HUDEP-2 (cell line): ENCODE results near the gene IMMP2L.
A peak's percentile ranks its signal among the peaks of the same experiment; 100 is the strongest.
"Not testable (repeated sequence)": the region's sequence is repeated elsewhere in the genome, so short reads cannot be mapped to it uniquely, and the experiment has no call there.

Experiments
- DNase-seq, 76 experiments: peaks; one replicate each; lab custom pipeline; 2025; ENCODE audit not compliant: unreplicated experiment in 76 of 76; lab: John Stamatoyannopoulos, UW

IMMP2L gene

DNA sequence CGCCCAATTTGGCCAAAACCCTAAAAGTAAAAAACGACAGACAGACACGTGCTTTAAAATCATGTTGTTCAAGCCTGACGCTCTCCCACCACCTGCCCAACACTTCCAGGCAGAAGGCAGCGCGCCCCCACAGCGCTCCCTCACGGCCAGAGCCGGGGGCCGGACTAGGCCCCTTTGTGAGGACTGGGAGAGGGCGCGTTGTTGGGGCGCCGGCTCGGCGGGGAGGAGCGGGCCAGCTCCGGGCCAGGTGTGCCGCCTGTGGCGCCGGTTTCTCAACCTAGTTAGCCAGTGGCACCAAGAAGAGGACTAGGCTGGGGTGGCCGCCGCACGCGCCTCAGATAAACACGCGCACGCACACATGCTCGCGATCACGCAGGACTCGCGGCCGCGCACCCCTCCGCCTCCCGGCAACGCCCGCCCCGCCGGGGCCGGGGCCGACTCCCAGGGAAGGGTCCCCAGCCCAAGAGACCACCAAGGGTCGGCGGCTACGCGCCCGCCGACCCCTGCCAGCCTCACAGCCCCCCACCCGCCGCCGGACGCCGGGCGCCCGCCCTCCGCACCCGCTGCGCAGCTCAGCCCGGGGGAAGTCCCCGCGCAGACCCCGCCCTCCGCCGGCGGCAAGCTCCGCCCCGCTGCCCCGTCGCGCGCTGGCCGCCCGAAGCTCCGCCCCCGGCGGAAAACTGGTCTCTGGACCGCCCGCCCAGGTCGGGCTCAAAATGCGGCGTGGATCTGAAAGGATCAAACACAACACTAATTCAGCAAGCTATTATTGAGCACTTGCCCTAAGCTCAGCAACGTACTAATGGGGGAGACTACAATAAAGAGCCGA is at the start of gene IMMP2L:
IMMP2L (minus strand) TSS at position 589 of the 829 bp plus-strand sequence.
- DNase-seq: peak in 73 of 76 experiments; percentile 9 to 92 (median 80)

DNA sequence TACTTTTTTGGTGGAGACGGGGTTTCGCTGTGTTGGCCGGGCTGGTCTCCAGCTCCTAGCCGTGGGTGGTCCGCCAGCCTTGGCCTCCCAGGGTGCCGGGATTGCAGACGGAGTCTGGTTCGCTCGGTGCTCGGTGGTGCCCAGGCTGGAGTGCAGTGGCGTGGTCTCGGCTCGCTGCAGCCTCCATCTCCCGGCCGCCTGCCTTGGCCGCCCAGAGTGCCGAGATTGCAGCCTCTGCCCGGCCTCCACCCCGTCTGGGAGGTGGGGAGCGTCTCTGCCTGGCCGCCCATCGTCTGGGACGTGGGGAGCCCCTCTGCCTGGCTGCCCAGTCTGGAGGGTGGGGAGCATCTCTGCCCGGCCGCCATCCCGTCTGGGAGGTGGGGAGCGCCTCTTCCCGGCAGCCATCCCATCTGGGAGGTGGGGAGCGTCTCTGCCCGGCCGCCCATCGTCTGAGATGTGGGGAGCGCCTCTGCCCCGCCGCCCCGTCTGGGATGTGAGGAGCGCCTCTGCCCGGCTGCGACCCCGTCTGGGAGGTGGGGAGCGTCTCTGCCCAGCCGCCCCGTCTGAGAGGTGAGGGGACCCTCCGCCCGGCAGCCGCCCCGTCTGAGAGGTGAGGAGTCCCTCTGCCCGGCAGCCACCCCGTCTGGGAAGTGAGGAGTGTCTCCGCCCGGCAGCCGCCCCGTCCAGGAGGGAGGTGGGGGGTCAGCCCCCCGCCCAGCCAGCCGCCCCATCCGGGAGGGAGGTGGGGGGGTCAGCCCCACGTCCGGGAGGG is 47.4 kb upstream of the IMMP2L start:
- DNase-seq: not testable (repeated sequence)

DNA sequence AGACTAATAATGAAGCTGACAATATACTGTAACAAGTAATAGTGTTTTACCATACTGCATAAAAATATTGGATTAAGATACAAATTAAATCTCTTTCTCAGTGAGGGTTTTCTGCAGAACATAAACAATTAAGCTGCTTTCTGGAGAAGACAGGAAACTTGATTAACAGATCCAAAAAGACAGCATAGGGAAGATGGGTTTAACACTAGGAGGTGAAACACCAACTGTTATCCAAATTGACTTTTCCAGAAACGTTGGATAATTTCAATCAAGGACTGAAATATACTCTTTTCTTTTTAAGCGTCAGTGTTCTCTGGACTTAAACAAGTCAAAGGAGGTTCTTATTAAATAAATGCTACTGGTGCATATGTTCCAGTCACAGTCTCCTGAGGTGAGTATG is 45.3 kb upstream of the IMMP2L start:
- no peak for DNase-seq

DNA sequence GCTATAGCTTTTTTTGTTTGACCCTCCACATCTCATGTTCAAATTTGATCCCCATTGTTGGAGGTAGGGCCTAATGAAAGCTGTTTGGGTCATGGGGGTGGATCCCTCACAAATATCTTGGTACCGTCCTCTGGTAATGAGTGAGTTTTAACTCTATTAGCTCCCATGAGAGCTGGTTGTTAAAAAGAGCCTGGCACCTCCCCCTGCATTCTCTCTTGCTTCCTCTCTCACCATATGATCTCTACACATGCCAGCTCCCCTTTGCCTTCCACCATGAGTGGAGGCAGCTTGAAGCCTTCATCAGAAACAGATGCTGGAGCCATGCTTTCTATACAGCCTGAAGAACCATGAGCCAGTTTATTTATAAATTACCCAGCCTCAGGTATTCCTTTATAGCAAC is 43.0 kb upstream of the IMMP2L start:
- no peak for DNase-seq

DNA sequence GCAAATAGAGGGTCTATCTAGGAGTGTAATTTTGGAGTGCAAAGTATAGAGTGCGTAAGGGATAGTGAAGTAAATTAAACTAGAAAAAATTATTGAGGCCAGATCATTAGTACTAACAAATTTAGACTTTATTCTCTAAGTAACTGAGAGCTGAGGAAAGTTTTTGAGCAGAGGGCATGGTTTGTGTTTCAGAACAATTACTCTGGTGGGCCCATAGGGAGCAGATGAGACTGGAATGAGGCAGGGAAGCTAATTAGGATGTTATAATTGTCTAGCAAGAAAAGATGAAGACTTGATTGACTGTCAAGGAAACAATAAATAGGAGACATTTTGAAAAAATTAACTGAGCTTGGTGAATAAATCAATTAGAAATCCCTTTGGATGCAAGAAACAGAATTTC is 37.8 kb upstream of the IMMP2L start:
- no peak for DNase-seq

DNA sequence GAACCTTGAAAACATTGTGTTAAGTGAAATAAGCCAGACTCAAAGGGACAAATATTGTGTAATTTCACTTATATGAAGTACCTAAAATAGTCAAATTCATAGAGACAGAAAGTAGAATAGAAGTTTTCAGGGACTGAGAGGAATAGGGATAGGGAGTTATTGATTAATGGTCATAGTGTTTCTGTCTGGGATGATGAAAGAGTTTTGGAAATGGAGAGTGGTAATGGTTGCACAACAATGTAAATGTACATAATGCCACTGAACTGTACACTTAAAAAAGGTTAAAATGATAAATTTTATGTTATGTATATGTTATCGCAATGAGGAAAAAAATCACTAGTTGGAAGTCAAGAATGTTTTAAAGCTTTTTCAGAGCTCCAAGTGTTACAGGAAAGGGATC is 33.5 kb upstream of the IMMP2L start:
- no peak for DNase-seq

DNA sequence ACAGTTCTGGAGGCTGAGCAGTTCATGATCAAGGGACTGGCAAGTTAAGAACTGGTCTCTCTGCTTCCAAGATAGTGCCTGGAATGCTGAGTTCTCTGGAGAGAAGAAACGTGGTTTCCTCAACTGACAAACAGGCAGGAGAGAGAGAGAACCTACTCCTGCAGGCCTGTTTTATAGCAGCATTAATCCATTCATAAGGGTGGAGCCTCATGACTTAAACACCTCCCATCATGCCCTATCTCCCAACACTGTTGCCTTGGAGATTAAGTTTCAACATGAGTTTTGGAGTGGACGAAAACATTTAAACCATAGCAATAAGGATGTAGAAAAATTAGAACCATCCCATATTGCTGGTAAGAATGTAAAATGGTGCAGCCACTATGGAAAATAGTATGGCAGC is 32.3 kb upstream of the IMMP2L start:
- no peak for DNase-seq

DNA sequence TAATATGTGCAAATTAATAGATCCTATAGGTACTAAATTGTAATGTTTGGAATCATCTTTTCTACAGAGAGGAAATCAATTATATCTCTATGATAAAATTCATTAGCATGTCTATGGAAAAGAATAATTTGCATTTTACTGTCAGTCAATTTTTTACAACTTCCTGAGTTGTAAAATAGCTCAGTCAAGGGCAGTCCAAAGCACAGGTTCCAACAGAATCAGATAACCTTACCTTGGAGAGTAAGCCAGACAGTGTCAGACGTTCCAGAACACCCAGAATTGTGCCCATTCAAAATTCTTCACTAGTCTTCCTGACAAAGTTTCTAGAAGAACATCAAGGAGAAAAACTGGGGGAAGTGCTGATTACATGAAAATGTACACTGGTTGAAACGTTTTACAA is 31.1 kb upstream of the IMMP2L start:
- DNase-seq: no peak

DNA sequence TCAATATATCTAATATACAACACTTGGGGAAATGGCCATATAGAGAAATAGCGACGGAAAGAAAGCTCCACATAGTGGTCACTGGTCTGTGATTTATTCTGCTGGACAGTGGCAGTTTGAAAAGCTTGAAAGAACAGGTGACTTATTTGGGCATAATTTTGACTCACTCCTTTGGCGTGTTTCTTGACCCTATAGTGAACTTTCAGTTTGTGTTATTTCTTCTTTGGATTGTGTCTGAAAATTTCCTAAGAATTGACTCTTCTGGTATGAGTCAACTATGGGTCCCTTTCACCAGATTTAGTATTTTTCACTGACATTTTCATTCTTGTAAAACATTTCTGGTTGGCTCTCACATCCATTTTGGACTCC is 25.8 kb upstream of the IMMP2L start:
- DNase-seq: no peak

DNA sequence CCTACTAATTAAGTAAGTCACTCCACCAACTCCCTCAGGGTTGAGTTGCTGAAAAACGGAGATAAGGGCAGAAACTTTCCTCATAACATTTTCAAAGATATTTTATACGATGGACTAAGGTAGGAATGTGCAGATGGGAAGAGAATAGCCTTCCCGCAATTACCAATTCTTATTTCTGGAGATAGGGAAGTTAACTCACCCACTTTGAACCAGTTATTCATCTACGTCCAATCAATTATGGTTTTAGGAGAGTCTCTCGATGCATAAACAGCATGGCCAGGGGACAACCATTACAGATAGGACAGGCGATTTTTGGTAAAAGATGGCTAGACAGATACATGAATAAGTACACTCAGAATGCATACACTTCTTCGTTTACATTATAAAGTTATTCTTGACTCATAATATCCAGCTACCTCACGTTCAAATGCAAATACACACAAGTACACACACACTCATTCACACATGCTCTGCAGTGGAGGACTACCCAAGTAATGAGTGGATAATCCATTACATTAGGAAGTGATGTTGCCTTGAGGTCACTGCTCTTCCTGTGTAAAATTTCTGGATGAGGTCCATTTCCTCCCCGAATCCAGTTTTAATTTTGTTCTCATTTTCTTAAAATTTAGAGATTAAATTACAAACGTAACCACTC is 25.2 kb upstream of the IMMP2L start:
- no peak for DNase-seq

DNA sequence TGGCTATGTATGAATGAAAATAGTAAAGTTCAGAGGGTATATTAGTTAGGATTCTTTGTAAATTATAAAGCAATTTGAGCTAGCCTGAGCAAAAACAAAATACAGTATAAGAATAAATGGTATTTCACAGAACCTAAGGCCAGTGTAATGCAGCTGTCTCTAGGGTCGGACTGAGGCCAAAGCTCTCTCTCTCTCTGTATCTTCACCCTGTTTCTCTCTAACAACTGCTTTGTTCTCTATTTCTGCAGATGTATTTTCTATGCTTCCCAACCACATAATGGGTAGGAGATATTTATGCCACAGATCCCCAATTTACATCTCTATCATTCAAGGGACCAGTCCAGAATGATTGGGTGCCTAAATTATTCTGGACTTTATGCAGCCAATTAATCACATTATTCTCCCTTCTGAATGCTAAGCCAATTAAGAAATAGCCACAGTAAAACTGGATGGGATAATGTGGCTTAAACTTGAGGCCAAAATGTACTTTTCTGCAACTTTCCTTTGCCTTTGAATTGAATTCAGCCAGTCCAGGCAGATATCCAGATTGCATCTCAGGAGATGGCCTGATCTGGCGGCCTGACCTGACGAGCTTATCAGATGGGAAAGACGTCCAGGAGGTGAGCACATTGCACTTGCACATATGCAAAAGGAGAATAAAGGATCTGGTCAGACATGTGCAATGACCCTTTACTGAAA is 24.6 kb upstream of the IMMP2L start:
- no peak for DNase-seq

DNA sequence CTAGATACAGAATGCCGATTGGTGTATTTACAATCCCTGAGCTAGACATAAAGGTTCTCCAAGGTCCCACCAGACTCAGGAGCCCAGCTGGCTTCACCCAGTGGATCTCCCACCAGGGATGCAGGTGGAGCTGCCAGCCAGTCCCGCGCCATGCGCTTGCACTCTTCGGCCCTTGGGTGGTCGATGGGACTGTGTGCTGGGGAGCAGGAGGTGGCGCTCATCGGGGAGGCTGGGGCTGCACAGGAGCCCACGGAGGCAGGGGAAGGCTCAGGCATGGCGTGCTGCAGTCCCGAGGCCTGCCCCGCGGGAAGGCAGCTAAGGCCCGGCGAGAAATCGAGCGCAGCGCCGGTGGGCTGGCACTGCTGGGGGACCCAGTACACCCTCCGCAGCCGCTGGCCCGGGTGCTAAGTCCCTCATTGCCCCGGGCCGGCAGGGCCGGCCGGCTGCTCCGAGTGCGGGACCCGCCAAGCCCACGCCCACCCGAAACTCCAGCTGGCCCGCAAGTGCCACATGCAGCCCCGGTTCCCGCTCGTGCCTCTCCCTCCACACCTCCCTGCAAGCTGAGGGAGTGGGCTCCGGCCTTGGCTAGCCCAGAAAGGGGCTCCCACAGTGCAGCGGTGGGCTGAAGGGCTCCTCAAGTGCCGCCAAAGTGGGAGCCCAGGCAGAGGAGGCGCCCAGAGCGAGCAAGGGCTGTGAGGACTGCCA is 19.6 kb upstream of the IMMP2L start:
- not testable (repeated sequence) for DNase-seq

DNA sequence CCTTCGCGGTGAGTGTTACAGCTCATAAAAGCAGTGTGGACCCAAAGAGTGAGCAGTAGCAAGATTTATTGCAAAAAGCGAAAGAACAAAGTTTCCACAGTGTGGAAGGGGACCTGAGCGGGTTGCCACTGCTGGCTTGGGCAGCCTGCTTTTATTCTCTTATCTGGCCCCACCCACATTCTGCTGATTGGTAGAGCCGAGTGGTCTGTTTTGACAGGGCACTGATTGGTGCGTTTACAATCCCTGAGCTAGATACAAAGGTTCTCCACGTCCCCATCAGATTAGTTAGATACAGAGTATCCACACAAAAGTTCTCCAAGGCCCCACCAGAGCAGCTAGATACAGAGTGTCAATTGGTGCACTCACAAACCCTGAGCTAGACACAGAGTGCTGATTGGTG is 18.9 kb upstream of the IMMP2L start:
- DNase-seq: not testable (repeated sequence)

DNA sequence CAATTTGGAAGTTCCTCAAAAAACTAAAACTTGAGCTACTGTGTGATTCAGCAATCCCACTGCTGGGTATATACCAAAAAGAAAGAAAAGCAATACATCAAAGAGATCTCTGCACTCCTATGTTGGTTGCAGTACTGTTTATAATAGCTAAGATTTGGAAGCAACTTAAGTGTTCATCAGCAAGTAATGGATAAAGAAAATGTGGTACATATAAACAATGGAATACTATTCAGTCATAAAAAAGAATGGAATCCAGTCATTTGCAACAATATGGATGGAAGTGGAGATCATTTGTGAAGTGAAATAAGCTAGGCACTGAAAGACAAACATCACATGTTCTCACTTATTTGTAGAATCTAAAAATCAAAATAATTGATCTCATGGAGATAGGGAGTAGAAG is 16.5 kb upstream of the IMMP2L start:
- DNase-seq: no peak

DNA sequence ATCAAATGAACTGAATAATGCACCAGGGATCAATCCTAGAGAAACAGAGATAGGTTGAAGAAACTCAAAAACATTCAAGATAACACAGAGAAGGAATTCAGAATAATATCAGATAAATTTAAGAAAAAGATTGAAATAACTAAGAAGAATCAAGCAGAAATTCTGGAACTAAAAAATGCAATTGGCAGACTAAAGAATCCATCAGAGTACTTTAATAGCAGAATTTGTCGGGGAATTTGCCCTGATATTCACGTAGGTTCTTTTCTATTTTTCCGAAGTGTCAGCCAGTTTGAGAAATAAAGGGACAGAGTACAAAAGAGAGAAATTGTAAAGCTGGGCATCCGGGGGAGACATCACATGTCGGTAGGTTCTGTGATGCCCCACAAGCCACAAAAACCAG is 9.4 kb upstream of the IMMP2L start:
- DNase-seq: no peak

DNA sequence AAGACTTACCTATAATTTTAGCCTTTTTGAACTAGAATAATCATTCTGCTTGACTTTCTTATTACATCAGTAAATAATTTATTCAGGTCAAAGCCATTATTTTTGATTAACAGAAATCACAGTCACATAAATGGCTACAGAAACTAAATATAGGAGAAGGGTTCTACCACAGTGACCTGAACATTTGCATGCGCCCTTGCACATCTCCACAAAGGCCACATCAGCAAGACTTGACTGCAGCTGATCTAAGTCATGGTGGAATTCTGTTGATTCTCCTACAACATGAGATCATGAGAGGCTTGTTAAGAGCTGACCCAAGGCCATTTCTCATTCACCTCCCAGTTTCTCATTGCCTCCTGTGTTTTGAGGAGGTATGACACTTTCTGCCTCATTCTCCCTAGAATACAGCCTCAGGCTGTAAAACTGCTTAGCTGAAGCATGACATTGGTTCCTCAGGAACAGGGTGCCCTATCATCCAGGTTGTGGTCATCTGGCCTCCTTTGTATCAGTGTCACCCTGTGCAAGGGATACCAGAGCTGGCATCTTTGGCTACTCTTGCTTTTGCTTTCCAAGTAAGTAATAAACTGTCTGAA is 6.7 kb upstream of the IMMP2L start:
- DNase-seq: no peak

DNA sequence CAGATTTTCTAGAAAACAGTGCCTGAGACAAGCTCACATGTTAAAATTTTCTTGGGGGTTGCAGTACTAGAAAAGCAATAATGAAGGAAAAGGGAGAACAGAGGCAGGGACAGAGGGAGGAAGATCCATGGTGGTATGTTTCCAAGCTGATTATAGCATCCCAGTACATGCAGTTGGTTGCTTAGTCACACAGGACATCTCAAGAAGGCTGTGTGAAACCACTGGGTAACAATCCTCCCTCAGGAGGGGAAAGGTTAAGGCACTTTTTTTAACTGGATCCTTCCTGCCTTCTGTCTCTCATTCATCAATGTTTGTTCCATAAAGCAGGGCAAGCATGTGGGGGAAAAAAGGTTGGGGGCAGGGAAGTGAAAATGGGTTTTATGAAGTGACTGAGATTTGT is 6.1 kb upstream of the IMMP2L start:
- no peak for DNase-seq

DNA sequence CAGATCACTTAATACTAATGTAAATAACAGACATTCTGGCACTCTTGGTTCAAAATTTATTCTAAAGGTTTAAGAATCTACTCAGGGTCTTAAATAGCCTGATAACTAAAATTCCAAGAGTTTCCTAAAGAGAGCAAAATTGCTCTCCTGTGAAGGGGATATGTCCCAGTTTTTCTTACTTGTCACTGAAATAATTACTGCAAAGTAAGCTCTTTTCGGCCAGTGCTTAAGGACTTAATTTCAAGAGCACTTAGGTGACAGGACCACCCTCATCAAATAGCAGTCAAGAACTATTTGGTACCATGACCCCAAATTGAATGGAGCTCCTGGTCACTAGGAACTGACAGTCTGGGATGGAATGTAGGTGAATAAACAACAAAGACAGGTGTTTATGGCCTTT is 1.8 kb upstream of the IMMP2L start:
- DNase-seq: no peak

DNA sequence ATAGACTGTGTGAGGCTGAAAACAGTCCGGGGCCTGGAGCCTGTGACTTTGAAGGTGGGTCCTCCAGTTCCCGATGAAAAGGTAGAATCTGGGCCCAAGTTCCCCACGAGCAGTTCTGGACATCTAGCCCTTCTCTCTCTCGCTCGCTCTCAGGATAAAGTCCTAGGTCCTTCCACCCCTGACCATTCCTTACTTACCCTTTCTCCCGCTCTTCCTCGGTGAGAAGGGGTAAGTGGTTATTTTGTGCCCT is 713 bp downstream of the IMMP2L start:
- peak in 2 of 76 experiments; percentile 26 to 29 for DNase-seq
